H1 (cell line): ENCODE measurements around the gene MEGF11. TPM values are rescaled to one million over a fixed set of nuclear protein-coding genes. Genes with fewer than 3 reads are reported as not detected.
A peak's percentile ranks its signal among the peaks of the same experiment; 100 is the strongest.

ENCODE experiments used
- CTCF ChIA-PET: fragments of 300-600 bp; sonication (Branson Sonifier 250); formaldehyde crosslinking; loops from one replicate; lab custom pipeline; 2021; ENCODE audit not compliant: partially characterized antibody; lab: Charles Lee
- POLR2A ChIA-PET: fragments of 300-600 bp; sonication (Branson Sonifier 250); formaldehyde crosslinking; loops from one replicate; lab custom pipeline; 2021; ENCODE audit warnings: inconsistent platforms; ENCODE audit not compliant: partially characterized antibody; lab: Charles Lee
- DNase-seq, 2 experiments: peaks; one replicate each; pipeline versions ENCODE4 v3.0.0 to v3.0.0-alpha.2; 2010 to 2022; ENCODE audit warnings: low spot score in 2 of 2, low read depth in 1 of 2, mixed read lengths in 1 of 2
- FAIRE-seq: peaks from 2 replicates; lab custom pipeline; 2011; peaks lifted over from hg19 to GRCh38; lab: Jason Lieb, UNC
- H2AFZ ChIP-seq: 2 replicates; pipeline ENCODE4 v1.8.1; 2012; ENCODE audit warnings: low read length, inconsistent platforms
- H2AK5ac ChIP-seq: 2 replicates; pipeline ENCODE4 v1.6.1; 2013; ENCODE audit warnings: low read depth, low read length
- H2BK120ac ChIP-seq: replicated peaks from 2 replicates; pipeline ENCODE3; 2013; ENCODE audit warnings: low read depth, low read length, inconsistent platforms
- H2BK12ac ChIP-seq: 2 replicates; pipeline ENCODE4 v1.6.1; 2013; ENCODE audit warnings: low read depth, low read length
- H2BK15ac ChIP-seq: 2 replicates; pipeline ENCODE4 v1.6.1; 2013; ENCODE audit warnings: low read length
- H2BK20ac ChIP-seq: 2 replicates; pipeline ENCODE4 v1.6.1; 2013; ENCODE audit warnings: low read length
- H2BK5ac ChIP-seq: 2 replicates; pipeline ENCODE4 v1.6.1; 2013; ENCODE audit warnings: low read depth, low read length
- H3K14ac ChIP-seq: 2 replicates; pipeline ENCODE4 v1.6.1; 2013; ENCODE audit warnings: inconsistent platforms; ENCODE audit not compliant: insufficient read length
- H3K18ac ChIP-seq: 2 replicates; pipeline ENCODE4 v1.6.1; 2013; ENCODE audit warnings: low read length; ENCODE audit errors: extremely low read depth
- H3K23ac ChIP-seq: 2 replicates; pipeline ENCODE4 v1.6.1; 2013; ENCODE audit warnings: inconsistent platforms; ENCODE audit not compliant: insufficient read length
- H3K23me2 ChIP-seq: 2 replicates; pipeline ENCODE4 v1.6.1; 2013; ENCODE audit warnings: low read depth, low read length
- H3K27ac ChIP-seq: 2 replicates; pipeline ENCODE4 v1.6.1; 2011; ENCODE audit warnings: low read depth, low read length, inconsistent platforms
- H3K27me3 ChIP-seq, 4 experiments: replicated peaks in 1 of 4; 1 replicate in 1 of 4; 2 replicates in 3 of 4; pipeline versions ENCODE4 v1.6.1 to v1.8.1; 2011 to 2013; ENCODE audit warnings: low read length in 3 of 4, mild to moderate bottlenecking in 3 of 4, inconsistent platforms in 2 of 4, mixed read lengths in 2 of 4, moderate library complexity in 1 of 4; ENCODE audit not compliant: control insufficient read depth in 3 of 4, insufficient read depth in 3 of 4; ENCODE audit errors: extremely low read depth in 1 of 4
- H3K36me3 ChIP-seq, 4 experiments: 2 replicates each; pipeline versions ENCODE4 v1.6.1 to v1.8.1; 2011 to 2013; ENCODE audit warnings: mild to moderate bottlenecking in 4 of 4, low read length in 3 of 4, moderate library complexity in 2 of 4, control low read depth in 1 of 4, inconsistent platforms in 1 of 4; ENCODE audit not compliant: insufficient read depth in 4 of 4, control insufficient read depth in 2 of 4
- H3K4ac ChIP-seq: replicated peaks from 2 replicates; pipeline ENCODE3; 2013; ENCODE audit warnings: low read length, low read depth, mixed read lengths, inconsistent platforms; ENCODE audit not compliant: insufficient read length
- H3K4me1 ChIP-seq, 4 experiments: replicated peaks in 1 of 4; 1 replicate in 1 of 4; 2 replicates in 3 of 4; pipeline versions ENCODE4 v1.6.1 to v1.8.1; 2011 to 2013; ENCODE audit warnings: low read length in 3 of 4, inconsistent platforms in 2 of 4, mixed read lengths in 1 of 4; ENCODE audit not compliant: insufficient read depth in 4 of 4, control insufficient read depth in 3 of 4
- H3K4me2 ChIP-seq, 2 experiments: 2 replicates each; pipeline versions ENCODE4 v1.6.1 to v1.8.1; 2011 to 2013; ENCODE audit warnings: low read depth in 2 of 2, low read length in 2 of 2, control low read depth in 1 of 2, inconsistent platforms in 1 of 2, mild to moderate bottlenecking in 1 of 2; ENCODE audit not compliant: insufficient read depth in 1 of 2
- H3K4me3 ChIP-seq, 4 experiments: fragments of 200-600, 300-600 bp in 1 of 4; sonication (generic), shearing (Covaris generic), sonication (Bioruptor Twin) in 1 of 4; 2 replicates each; pipeline versions ENCODE4 v1.5.1 to v1.8.1; 2011 to 2016; ENCODE audit warnings: low read length in 4 of 4, low read depth in 3 of 4, control low read depth in 2 of 4, inconsistent platforms in 2 of 4, mild to moderate bottlenecking in 2 of 4, mixed read lengths in 1 of 4, moderate library complexity in 1 of 4; ENCODE audit not compliant: insufficient read depth in 2 of 4; ENCODE audit errors: extremely low read depth in 1 of 4
- H3K56ac ChIP-seq: replicated peaks from 2 replicates; pipeline ENCODE3; 2013; ENCODE audit warnings: low read depth, mild to moderate bottlenecking, mixed read lengths, low read length, inconsistent platforms; ENCODE audit not compliant: insufficient read length
- H3K79me1 ChIP-seq: 2 replicates; pipeline ENCODE4 v1.6.1; 2013; ENCODE audit warnings: low read depth, low read length, control low read depth
- H3K79me2 ChIP-seq, 2 experiments: 2 replicates each; pipeline versions ENCODE4 v1.6.1 to v1.8.1; 2012 to 2013; ENCODE audit warnings: low read length in 2 of 2, mild to moderate bottlenecking in 2 of 2, inconsistent platforms in 1 of 2; ENCODE audit not compliant: insufficient read depth in 2 of 2, control insufficient read depth in 1 of 2
- H3K9ac ChIP-seq, 4 experiments: replicated peaks in 1 of 4; 1 replicate in 1 of 4; 2 replicates in 3 of 4; pipeline versions ENCODE4 v1.6.1 to v1.8.1; 2011 to 2013; ENCODE audit warnings: low read depth in 3 of 4, low read length in 3 of 4, control low read depth in 2 of 4, mild to moderate bottlenecking in 2 of 4, moderate library complexity in 2 of 4, inconsistent platforms in 1 of 4; ENCODE audit errors: extremely low read depth in 1 of 4
- H3K9me3 ChIP-seq, 2 experiments: 2 replicates each; pipeline versions ENCODE4 v1.6.1 to v1.8.1; 2012 to 2013; ENCODE audit warnings: mild to moderate bottlenecking in 2 of 2, moderate library complexity in 2 of 2, control low read depth in 1 of 2, inconsistent platforms in 1 of 2, low read depth in 1 of 2, low read length in 1 of 2, mixed read lengths in 1 of 2; ENCODE audit not compliant: insufficient read depth in 2 of 2
- H4K20me1 ChIP-seq, 2 experiments: replicated peaks in 1 of 2; 2 replicates each; pipeline versions ENCODE3 to v1.8.1; 2011 to 2013; ENCODE audit warnings: inconsistent platforms in 2 of 2, low read length in 2 of 2, mild to moderate bottlenecking in 1 of 2; ENCODE audit not compliant: insufficient read depth in 2 of 2, control insufficient read depth in 1 of 2
- H4K5ac ChIP-seq: 2 replicates; pipeline ENCODE4 v1.6.1; 2013; ENCODE audit warnings: low read length, low read depth, mixed read lengths, inconsistent platforms; ENCODE audit not compliant: insufficient read length
- H4K8ac ChIP-seq: 2 replicates; pipeline ENCODE4 v1.8.0; 2013; ENCODE audit warnings: mild to moderate bottlenecking, moderate library complexity, low read length, inconsistent platforms; ENCODE audit not compliant: insufficient read depth; ENCODE audit errors: extremely low read depth
- H4K91ac ChIP-seq: replicated peaks from 2 replicates; pipeline ENCODE3; 2013; ENCODE audit warnings: low read length, mixed read lengths, inconsistent platforms; ENCODE audit not compliant: insufficient read length
- SIRT6 ChIP-seq: IDR thresholded peaks from one replicate; pipeline ENCODE4 v1.7.1; 2012; ENCODE audit warnings: low read length, inconsistent platforms
- WGBS, 2 experiments: shearing (Covaris generic) in 1 of 2; methylation state at CpG; one replicate each; pipeline versions ENCODE4 v1.1.6 to v1.1.7; 2013 to 2015; ENCODE audit warnings: low lambda C conversion rate in 2 of 2, mixed read lengths in 2 of 2, inconsistent platforms in 1 of 2, low coverage in 1 of 2, missing lambda C conversion rate in 1 of 2; ENCODE audit not compliant: insufficient replicate concordance in 2 of 2, insufficient coverage in 1 of 2, insufficient read length in 1 of 2; ENCODE audit errors: extremely low coverage in 1 of 2, missing lambda C conversion rate in 1 of 2; 5-methylcytosine and 5-hydroxymethylcytosine counted together
- polyA plus RNA-seq, 7 experiments: library from polyadenylated mRNA; depleted of rRNA in 3 of 7; stranded (reverse) in 5 of 7; unstranded in 2 of 7; fragments of >200 nt in 5 of 7; fragments of 200-250 nt in 2 of 7; gene quantifications; 1 replicate in 5 of 7; 2 replicates in 1 of 7; 4 replicates in 1 of 7; pipeline versions ENCODE4 v1.2.1 to v1.2.3, GENCODE V29; 2011 to 2013; ENCODE audit warnings: missing spikeins in 2 of 7, mixed read lengths in 2 of 7
- total RNA-seq: library from RNA; stranded (reverse); fragmentation: NEBNext Ultra II Directional; extraction: Animal tissue kit (Norgen Biotek cat#: 25700); gene quantifications from 2 replicates; pipeline ENCODE4 v1.2.1, GENCODE V29; 2021
- TF ChIP-seq, protein P1 (sequence below), 3 experiments: IDR thresholded peaks; 1 replicate in 2 of 3; 2 replicates in 1 of 3; pipeline versions ENCODE4 v1.5.1 to v1.6.1; 2011; ENCODE audit warnings: low read length in 3 of 3, mild to moderate bottlenecking in 3 of 3, inconsistent platforms in 2 of 3, low read depth in 1 of 3, moderate library complexity in 1 of 3; ENCODE audit not compliant: insufficient read depth in 1 of 3; ENCODE audit errors: control extremely low read depth in 1 of 3

Gene MEGF11
- total and polyA plus RNA-seq, 2 of the 8 experiments (the other 6 are each of a cell fraction or from before 2014, with no cell fraction given), result 4.4 to 4.8 TPM

DNA sequence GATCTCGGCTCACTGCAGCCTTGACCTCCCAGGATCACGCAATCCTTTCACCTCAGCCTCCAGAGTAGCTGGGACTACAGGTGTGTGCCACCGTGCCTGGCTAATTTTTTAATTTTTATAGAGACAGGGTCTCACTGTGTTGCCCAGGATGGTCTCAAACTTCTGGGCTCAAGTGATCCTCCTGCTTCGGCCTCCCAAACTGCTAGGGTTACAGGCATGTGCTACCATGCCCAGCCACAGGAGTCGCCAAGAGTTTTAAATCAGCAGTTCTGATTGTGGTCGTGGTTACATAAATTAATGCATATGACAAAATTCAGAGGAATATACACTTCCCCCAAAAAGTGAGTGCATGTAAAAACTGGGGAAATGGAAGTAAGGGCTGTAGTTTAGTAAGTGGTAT is 32.9 kb downstream of the MEGF11 start:
- Histone ChIP-seq H3K56ac (no peak overlapping the region), H3K27me3 (no peaks in the 10 kb centered on the region), H4K91ac (no peak overlapping the region), H3K4me3 (no peak overlapping the region), H3K14ac (no peak overlapping the region), H3K9ac (no peak overlapping the region), H3K27ac (no peak overlapping the region), H2BK15ac (no peak overlapping the region), H2BK120ac (no peak overlapping the region), H4K8ac (no peak overlapping the region), H2BK20ac (no peak overlapping the region), H4K5ac (no peak overlapping the region), H3K9me3 (no peaks in the 10 kb centered on the region), H2AFZ (no peak overlapping the region), H2BK12ac (no peak overlapping the region), H3K79me2 (no peaks in the 10 kb centered on the region), H3K79me1 (no peaks in the 10 kb centered on the region; the same call in 1 of the 2 replicates), H3K23ac (no peak overlapping the region), H2AK5ac (no peak overlapping the region), H2BK5ac (no peak overlapping the region), H3K18ac (no peak overlapping the region), H4K20me1 (peaks cover 0 to 2% of the 10 kb centered on the region in 2 experiments), H3K4ac (no peak overlapping the region), H3K23me2 (no peaks in the 10 kb centered on the region), H3K4me1 (peaks cover 0 to 3% (median under 1%) of the 10 kb centered on the region in 4 experiments; a peak in 1 of 7 replicates), H3K4me2 (no peak overlapping the region), H3K36me3 (no peaks in the 10 kb centered on the region)
- DNase-seq (no peak), FAIRE-seq (no peak)
- TF ChIP-seq SIRT6, result no peak
- TF ChIP-seq, protein P1, sequence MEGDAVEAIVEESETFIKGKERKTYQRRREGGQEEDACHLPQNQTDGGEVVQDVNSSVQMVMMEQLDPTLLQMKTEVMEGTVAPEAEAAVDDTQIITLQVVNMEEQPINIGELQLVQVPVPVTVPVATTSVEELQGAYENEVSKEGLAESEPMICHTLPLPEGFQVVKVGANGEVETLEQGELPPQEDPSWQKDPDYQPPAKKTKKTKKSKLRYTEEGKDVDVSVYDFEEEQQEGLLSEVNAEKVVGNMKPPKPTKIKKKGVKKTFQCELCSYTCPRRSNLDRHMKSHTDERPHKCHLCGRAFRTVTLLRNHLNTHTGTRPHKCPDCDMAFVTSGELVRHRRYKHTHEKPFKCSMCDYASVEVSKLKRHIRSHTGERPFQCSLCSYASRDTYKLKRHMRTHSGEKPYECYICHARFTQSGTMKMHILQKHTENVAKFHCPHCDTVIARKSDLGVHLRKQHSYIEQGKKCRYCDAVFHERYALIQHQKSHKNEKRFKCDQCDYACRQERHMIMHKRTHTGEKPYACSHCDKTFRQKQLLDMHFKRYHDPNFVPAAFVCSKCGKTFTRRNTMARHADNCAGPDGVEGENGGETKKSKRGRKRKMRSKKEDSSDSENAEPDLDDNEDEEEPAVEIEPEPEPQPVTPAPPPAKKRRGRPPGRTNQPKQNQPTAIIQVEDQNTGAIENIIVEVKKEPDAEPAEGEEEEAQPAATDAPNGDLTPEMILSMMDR (IDR thresholded peaks at IDR 0.05; ENCODE audit: control extremely low read depth in 1 of 3, insufficient read depth in 1 of 3, low read depth in 1 of 3, low read length in 3 of 3), result peak in 1 of 3 experiments; percentile 6; a peak in 1 of 4 replicates
- POLR2A ChIA-PET, result no interaction called here
- CTCF ChIA-PET, result interaction anchor here (0.8 to 2.1 kb wide), 5 partner anchors 9 to 125 kb away, joined by 3 to 4 read pairs (median 4); no protein-coding TSS in a partner anchor
- 94% methylated on average over 6 of the region's 6 CpGs; no CpG with 5 or more reads in 1 of the 2 experiments for WGBS, 2 experiments
